HG02884 (cell line): ENCODE data around the gene ARPC1B.
"Not testable (repeated sequence)": the region's sequence is repeated elsewhere in the genome, so short reads cannot be mapped to it uniquely, and the experiment has no call there.

Experiments used
- ATAC-seq: cut with Tn5 transposase; IDR thresholded peaks from one replicate; pipeline ENCODE4 v1.9.1; 2021; ENCODE audit warnings: mild to moderate bottlenecking, moderate library complexity; ENCODE audit not compliant: unreplicated experiment

The ARPC1B gene

GRCh38 chr7:99387239-99387635, 12.7 kb downstream of the ARPC1B start:
- ATAC-seq, result not testable (repeated sequence)

- no peak for ATAC-seq
Measured at GRCh38 chr7:99387912-99388311, 13.4 kb downstream of the ARPC1B start.

- no peak for ATAC-seq
Measured at GRCh38 chr7:99389772-99390171, 15.2 kb downstream of the ARPC1B start.

GRCh38 chr7:99390941-99391602, 16.5 kb downstream of the ARPC1B start:
- ATAC-seq, result no peak

- ATAC-seq, result no peak
Measured at GRCh38 chr7:99392046-99392445, 17.5 kb downstream of the ARPC1B start.

GRCh38 chr7:99392659-99393354, 18.3 kb downstream of the ARPC1B start:
- no peak for ATAC-seq

GRCh38 chr7:99393355-99394187, 19.0 kb downstream of the ARPC1B start:
- no peak for ATAC-seq

- no peak for ATAC-seq
Measured at GRCh38 chr7:99394188-99394502, 19.6 kb downstream of the ARPC1B start.

- ATAC-seq, result no peak
Measured at GRCh38 chr7:99395616-99396327, 21.2 kb downstream of the ARPC1B start.

- ATAC-seq, result no peak
Measured at GRCh38 chr7:99396418-99397296, 22.1 kb downstream of the ARPC1B start.

- ATAC-seq, result no peak
Measured at GRCh38 chr7:99397297-99397983, 22.9 kb downstream of the ARPC1B start.

- ATAC-seq, result no peak
Measured at GRCh38 chr7:99398891-99399445, 24.4 kb downstream of the ARPC1B start.

- no peak for ATAC-seq
Measured at GRCh38 chr7:99399597-99399996, 25.1 kb downstream of the ARPC1B start.

- no peak for ATAC-seq
Measured at GRCh38 chr7:99402854-99403253, 28.3 kb downstream of the ARPC1B start.

- no peak for ATAC-seq
Measured at GRCh38 chr7:99403764-99404163, 29.2 kb downstream of the ARPC1B start.

- no peak for ATAC-seq
Measured at GRCh38 chr7:99404235-99404976, 29.9 kb downstream of the ARPC1B start.

GRCh38 chr7:99404977-99405320, 30.4 kb downstream of the ARPC1B start:
- ATAC-seq, result no peak

GRCh38 chr7:99406557-99406956, 32.0 kb downstream of the ARPC1B start:
- ATAC-seq, result no peak

GRCh38 chr7:99407872-99408378, 33.4 kb downstream of the ARPC1B start:
- no peak for ATAC-seq
